NCI-H2171 treated with DMSO at 0.1 percent for 48 hours (cell line): ENCODE data around the gene PYROXD2.

Source experiments
- DNase-seq: peaks from one replicate; lab custom pipeline; 2025; lab: John Stamatoyannopoulos, UW

Gene PYROXD2

DNA sequence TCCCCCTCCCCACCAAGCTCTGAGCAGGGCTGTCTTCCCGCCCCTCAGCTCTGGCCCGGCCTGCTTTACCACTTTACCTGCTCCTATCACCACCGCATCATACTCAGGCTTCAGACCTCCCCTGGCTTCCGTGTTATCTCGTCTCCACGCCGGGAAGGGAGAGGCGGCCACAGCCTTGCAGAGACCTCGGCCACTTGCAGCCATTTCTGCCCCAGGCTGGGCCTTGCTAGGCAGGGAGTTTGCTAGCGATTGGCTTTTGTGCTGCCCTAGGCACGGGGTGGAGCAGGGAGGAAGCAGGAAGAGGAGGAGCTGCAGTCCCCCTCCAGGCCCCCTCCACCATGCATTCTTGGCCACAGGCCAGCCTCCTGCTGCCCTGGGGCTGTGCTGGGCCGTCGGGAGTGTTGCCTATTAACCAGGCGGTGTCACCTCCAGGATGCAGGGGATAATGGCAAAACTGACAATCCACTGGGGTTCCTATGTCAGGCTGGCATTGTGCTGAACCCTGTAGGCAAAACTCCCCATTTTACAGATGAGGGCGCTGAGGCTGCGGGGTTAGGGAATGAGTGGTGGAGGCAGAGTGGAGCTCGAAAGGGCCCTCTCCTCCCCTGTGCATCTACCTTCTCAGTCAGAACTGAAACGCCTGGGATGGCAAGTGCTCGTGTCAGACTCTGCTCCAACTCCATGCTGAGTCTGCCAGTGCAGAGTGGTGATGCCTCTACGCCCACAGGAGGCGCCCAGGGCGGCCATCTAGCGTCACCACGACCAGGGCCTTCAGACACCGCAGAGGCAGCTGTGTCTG is at the start of gene PYROXD2:
Gene PYROXD2, minus strand, starts transcription at position 251 of the 799 bp plus-strand sequence. Its CDS starts 47 bp downstream, at position 204.
- peak; percentile 80 for DNase-seq

DNA sequence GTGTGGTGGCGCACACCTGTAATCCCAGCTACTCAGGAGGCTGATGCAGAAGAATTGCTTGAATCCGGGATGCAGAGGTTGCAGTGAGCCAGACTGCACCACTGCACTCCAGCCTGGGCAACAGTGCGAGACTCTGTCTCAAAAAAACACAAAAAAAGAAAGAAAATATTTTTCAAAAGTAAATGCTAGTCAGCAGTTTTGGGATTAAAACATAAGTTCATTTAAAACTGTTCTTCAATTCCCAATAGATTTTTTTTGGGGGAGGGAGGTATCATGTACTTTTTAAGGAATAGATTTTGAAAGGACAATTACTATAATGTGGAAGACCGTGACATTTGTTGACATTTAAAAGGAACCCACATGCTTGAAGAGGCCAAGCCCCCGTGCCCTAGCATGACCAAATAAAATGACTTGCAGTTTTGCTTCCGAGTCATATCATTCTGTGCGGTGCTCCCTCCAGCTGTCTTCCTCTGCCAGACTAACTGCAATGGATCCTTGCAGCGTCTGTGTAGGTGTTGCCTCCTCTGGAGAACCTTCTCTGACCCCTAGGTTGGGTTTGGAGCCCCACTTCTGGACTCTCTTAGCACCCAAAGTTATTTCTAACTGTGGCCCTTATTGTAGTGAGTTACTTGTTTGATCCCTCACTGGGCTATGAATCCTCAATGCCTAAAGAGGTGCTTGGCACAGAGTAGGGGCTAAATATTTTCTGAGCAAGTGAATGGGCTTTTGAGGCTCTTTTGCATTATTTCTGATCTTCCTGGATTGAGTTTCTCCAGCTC is 49.2 kb upstream of the PYROXD2 start:
- DNase-seq = no peak

DNA sequence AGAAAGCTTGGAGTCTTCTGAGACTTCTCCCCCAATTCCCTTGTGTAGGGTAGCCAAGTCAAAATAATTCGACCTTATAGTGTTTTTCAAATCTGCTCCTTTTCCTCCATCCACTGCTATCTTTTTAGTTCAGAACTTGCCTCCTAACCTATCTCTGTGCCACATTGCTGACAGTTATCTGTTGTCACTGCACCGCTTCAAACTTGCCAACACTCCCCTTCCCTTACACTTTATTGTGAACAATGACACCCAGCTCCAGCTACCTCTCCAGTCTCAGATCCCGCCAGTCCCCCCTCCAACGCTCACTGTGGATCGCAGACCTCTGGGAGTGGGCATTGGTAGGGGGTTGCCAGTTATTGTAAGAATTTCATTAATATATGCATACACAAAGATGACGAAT is 48.0 kb upstream of the PYROXD2 start:
- DNase-seq = no peak

DNA sequence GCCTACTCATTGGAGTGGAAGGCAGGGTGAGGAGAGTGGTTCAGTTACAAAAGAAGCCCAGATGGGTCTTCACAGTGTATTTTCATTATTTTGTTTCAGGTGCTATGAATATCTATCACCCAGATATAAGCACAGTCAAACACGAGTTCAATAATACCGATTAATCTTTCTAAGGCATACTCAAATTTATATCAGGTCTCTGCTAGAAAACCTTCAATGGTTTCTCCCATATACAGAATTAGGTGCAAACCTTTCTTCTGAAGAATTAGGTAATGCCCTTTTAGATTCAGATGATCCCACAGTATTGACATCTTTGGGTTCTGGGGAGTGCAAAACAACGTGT is 46.5 kb upstream of the PYROXD2 start:
- no peak for DNase-seq

DNA sequence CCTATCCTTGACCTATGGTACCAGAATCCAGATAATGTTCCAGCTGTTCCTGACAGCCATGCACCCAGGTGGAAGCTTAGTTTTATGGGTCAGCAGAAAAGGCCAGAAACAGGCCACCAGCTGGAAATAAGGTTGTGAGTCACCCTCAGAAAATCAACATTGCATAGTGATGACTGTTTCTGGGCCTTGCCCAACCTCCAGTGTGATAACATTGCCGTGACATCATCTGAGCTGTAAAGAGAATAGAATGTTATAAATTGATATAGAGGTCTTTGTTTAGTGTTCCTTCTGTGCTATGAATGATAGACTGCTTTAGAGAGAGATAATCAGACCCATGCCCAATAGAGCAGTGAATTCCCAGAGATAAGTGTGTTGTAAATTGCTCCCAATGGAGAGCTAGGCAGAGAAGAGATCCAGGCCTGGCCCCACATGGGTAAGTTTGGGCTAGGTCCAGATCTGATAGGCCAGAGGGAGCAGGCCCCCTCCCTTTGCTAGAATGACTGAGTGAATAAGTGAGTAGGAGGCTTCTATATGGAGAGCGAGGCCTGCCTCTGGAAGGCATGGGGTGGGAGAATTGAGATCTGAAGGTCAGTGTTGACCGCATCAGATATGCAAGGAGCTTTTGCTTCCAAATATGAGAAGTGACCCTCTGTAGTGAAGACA is 46.0 kb upstream of the PYROXD2 start:
- no peak for DNase-seq

DNA sequence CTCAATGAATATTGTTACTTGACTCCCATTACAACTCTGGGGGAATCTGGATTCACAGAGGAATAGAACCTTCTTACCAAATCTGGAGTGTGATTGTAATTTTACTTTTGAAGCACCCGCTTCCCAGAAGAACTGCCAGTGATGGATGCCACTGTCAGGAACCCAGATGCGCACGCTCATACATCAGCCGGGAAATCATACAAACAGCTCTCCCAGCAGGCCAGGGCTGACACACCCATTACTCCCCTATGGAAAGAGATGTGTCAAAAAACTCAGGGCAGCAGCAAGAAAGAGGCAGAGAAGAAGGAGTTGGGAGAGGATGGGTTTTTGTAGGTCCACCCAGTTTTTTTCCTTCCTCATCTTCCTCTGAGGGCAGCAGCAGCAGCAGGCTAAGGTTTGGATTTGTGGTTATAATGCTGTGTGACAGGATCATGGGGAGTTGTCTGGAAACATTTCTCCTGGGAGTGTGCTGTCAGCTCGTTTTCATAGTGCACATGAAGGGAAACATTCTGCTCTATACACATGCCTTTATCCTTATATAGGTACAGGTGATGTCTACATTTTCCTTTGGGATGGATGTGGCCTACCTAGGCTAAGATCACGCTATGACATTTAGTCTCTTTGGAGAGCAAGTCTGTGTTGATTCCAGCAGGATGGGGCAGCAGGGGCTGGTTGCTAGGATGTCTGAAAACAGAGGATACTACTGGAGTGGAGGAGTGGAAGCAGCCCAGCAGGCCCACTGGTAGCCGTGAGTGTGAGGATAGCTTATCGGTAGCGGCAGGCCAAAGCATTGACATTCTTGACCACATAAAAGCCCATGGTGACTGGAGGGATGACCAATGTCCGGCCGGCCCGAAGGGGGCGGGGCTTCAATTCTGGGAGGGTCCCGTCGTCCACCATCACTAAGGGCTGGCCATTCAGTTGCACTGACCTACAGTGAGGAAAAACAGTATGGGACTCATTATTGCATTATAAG is 44.1 kb upstream of the PYROXD2 start:
- no peak for DNase-seq

DNA sequence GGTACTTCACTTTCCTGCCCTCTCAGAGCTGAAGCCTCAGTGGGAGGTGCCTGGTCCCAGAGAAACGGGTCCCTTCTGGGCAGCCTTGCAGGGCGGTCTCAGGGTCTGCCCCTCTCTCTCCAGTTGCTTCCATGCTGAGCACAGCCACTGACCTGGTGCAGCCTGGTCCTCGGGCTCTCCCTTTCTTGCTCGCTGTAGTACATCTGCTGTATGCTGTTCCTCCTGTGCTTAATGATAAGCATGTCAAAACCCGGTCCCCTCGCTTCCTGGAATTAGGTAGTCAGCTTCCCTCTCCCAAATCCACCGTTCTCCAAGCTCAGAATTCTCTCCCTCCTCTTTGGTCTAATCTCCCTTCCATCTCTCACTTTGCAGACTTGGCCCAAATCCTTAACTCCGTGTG is 42.7 kb upstream of the PYROXD2 start:
- no peak for DNase-seq

DNA sequence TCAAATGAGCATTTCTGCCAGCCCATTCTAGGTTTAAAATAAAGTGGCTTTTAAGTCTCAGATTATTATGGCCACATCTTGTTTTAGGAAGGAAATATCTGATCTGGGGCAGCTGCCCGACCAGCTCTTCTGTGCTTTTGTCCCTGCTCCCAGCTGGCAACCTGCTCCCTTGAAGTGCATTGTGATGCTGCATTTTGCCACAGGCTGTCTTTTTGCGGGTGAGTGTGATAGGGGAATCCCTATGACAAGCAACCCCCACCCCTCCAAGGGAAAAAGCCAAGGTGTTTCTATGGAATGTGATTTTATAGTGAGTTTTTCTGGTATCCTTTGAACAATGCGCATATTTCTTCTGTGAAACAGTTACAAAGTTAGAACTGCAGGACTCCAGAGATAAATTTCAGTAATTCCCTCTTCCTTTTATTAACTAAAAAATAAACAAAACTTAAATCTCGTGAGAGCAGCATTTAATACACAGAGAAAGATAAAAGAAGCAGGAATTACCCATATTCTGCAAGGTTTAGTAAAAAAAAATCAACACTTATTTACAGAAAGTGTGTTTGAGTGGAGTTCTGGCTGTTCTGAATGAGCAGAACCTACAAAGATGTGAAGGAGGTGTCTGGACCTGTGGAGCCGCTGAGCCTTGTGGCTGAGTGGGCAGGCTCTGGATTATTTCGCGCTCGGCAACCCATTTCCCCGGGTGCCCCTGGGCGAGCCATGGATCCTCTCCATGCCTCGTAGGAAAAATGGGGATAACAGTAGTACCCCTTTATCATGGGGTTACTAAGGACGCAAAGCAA is 41.9 kb upstream of the PYROXD2 start:
- DNase-seq = no peak

DNA sequence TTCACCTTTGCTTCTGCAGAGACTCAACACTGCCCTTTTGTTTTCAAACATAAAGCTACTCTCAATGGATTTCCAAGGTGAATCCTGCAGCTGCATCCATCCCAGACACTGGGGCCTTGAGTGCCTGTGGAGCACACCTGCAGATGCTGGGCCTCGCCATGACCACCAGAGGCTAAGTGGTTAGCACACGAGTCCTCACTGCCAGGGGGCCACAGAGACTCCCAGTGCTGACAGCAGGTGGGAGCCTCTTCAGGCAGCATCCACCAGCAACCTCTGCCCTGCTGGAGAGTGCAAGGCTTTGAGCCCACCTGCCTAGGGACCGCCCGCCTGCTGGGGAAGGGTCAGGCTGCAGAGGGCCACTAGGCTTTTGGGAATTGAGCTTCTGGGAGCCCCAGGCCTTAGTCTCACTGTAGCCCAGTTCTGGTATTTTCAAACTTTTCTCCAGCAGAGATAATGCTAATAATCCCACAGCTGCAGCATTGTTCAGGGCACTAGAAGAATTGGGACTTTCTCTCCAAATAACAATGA is 41.1 kb upstream of the PYROXD2 start:
- DNase-seq = no peak

DNA sequence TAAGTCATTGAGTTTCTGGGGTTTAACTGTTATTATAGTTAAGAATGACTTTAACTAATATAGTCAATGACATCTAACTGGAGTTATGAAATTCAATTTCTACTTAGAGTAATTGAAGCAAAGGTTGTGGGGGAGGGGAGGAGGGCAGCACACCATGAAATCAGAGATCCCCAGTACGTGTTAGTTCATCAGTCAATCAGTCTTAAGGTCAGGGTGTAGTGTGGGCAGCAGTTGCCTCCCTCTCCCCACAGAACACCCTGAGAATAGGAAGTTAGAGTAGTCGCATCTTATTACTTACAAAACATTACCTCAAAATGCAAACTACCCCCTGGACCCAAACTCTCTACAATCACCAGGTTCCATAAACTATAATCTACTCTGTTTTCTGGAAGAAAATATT is 38.7 kb upstream of the PYROXD2 start:
- DNase-seq = no peak

DNA sequence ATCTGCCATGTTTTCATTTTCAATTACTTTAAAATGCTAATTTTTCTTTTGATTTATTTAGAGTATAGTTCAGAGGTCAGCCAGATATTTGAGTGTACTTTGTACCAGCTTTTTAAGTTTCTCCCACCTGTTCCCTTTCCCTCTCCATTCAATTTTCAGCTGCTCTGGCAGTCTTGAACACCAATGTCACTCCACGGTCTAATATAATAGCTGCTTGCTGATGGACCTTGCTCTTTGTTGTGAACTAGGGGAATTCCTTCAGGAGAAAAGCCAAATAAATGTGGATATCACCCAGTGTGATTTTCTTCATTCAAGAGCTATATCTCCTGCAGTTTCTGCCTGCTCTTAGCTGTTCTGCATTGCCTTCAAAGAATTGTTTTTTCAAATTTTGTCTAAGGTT is 35.6 kb upstream of the PYROXD2 start:
- DNase-seq = no peak

DNA sequence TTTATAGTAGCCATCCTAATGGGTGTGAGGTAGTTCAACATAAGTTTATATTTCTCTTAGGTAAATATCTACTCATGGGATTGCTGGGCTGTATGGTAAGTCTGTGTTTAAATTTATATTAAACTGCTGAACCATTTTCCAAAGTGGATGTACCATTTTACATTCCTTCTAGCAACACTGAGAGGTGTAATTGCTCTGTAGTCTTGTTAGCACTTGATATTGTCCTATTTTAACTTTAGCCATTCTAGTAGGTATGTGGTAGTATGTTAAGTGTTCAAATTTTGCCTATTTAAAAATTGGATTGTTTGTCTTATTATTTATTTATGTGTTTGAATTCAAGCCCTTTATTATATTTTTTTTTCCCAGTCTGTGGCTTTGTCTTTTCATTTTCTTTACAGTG is 34.3 kb upstream of the PYROXD2 start:
- no peak for DNase-seq

DNA sequence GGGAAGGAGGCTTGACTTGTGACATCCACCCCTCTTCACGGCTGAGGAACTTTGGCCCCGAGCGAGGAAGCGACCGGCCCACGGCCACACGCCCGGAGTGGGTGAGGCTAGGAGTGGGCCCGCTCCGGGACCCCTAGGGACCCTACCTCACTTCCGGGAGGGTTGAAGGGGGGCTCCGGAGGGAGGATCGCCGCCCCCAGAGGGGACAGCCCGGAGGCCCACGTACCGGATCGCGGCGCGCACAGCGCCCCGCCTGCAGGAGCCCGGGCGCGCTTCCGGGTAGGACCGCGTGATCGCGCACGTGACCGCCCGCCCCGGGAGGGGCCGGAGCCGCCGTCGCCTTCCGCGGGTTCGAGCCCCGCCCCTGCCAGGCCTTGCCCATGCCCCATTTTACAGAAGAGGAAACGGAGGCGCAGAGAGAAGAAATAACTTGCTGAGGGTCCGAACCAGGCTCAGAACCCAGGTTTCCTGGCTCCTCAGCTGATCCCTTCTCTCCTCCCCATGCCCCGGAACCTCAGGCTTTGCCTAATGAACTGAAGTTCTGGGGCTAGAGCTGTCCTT is 31.8 kb upstream of the PYROXD2 start, which contains the start of gene HPS1:
Gene HPS1, minus strand, starts transcription at position 275 of the 561 bp plus-strand sequence. CDS start 3,695 bp downstream, outside the sequence.
- peak; percentile 62 for DNase-seq

DNA sequence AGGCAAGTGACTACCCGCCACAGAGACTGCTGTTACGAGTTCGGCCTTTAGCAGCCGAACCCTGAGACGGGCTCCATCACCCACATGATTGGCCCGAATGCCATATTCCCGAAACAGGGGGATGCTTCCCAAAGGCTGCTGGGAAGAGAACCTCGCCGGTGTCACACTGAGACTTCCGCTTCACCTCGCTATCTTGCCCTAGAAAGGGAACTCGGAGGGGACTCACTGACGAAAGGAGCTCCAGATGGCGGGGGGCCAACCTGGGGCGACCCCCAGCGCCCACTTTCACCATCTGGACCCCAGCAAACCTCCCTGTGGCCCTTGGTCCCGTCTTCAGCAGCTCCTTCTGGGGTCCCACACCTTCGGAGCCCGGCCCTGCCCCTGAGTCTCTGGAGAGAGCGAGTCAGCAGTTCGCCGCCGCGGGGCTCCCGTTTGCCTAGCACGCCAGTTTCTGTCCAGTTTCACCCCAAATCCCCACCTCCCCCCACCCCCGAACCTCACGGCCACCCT is 31.2 kb upstream of the PYROXD2 start:
- no peak for DNase-seq

DNA sequence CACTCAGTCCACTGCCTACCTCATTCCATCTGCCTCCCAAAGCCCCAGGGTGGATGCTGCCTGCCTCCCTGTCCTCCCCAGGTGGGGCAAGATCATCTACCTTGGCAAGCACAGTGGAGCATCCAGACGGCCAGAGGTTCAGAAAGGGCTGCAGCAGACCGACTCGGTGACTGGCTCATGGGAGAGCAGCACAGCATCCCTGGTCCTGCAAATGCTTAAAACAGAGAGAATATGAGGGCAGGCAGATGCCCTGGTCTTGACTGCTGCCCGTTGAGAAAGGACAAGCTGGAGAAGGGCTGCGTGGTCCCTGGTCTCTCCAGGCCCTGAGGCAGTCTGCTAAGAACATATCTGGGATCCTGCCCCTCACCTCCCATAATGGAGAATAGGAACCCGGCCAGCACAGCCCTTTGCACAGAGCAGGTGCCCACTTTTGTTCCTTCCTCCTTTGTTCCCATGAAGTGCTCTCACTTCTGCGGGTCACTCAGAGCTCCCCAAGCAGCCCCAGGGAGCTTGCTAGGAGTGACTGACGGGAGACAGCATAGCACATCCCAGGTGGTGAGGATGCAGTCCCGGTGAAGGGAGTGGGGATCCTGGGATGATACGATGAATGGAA is 30.3 kb upstream of the PYROXD2 start:
- DNase-seq = no peak

DNA sequence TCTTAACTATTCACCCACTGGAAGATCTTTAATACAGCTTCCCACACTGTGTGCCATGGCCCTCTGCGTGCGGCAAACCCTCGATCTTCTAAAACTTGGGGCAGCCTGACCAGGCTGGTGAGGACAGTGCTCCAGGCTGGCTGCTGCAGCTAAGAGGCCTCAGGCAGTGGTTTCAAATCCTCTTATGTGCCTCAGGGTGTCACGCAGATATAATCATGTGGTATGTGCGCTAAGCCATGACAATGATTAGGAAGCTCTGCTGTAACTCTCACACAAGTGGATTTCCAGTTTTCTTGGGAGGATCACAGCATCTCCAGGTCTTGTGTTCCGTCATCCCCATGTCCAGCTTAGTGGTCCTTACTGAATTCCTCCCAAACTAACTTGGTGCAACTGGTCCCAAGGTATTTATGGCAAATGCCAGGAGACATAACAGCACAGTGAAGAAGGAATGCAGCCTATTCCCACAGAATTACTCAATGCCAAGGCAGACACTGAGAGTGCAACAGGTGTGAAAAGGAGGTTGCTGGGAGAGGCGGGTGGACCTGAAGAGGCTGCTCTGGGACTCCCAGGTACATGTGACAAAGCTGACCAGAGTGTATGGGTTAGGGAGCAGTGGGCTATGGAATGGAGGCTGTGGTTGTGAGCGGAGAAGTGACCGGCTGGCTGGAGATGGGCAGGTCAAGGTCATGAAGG is 29.5 kb upstream of the PYROXD2 start:
- DNase-seq = no peak

DNA sequence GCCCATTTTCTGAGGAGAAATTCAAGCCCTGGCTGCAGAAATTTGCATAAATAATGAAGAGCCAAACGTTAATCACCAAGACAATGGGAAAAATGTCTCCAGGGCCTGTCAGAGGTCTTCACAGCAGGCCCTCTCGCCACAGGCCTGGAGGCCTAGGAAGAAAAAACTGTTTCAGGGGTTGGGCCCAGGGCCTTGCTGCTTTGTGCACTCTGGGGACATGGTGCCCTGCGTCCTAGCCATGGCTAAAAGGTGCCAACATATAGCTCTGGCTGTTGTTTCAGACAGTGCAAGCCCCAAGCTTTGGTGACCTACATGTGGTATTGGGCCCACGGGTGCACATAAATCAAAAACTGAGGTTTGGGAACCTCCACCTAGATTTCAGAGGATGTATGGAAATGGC is 23.7 kb upstream of the PYROXD2 start:
- no peak for DNase-seq

DNA sequence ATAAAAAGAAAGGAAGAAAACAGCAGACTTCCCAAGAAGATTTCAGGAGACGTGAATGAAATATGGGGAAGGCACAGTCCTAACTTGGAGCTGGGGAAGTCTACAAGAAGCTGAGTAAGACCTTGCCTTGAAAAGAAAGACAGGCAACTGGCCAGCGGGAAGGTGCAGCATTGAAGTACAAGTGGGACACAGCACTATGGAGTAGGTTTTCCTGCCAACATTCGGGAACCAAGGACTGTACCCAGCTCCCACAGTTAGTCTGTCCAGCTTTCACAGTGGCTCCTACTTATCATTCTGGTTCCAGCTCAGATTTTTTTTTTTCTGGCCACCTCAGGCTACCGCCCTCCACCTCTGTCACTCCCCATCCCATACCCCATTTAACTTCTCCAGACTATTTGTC is 21.7 kb upstream of the PYROXD2 start:
- no peak for DNase-seq

DNA sequence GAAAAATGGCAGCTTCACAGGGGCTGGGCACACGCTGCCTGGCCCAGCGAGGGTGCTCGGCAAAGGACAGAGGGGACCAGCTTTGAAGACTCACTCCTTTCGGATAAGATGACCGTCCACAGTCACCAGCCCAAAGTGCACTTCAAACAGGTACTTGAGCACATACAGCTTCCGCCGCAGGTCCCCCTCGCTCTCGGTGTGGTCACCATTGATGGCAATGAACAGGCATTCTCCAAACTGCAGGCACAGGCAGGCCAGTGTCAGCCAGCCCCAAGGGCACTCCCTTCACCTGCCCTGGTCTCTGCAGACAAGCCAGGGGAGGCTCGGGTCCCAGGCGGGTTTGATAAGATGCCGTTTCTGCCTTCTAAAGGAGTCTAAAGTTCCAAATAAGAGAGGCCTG is 20.2 kb upstream of the PYROXD2 start:
- DNase-seq = no peak
